Neutrophil (primary cell): ENCODE results near the gene TBRG1.

ENCODE experiments used
- H3K27ac ChIP-seq: fragments of 200-600 bp; sonication (generic); 2 replicates; pipeline ENCODE4 v1.5.1; 2016; ENCODE audit warnings: mild to moderate bottlenecking, moderate library complexity
- H3K27me3 ChIP-seq: fragments of 200-600 bp; sonication (generic); 2 replicates; pipeline ENCODE4 v1.6.0; 2016; ENCODE audit warnings: mild to moderate bottlenecking
- H3K36me3 ChIP-seq: fragments of 200-600 bp; sonication (generic); 2 replicates; pipeline ENCODE4 v1.5.1; 2017
- H3K4me1 ChIP-seq, 2 experiments: fragments of 200-600 bp in 1 of 2; sonication (generic) in 1 of 2; 1 replicate in 1 of 2; 2 replicates in 1 of 2; pipeline versions ENCODE4 v1.5.1 to v1.6.1; 2013 to 2016; ENCODE audit warnings: low read depth in 1 of 2, low read length in 1 of 2, mild to moderate bottlenecking in 1 of 2, moderate library complexity in 1 of 2; ENCODE audit not compliant: control insufficient read depth in 1 of 2, insufficient read depth in 1 of 2
- H3K4me3 ChIP-seq, 2 experiments: fragments of 200-600 bp in 1 of 2; sonication (generic) in 1 of 2; 1 replicate in 1 of 2; 2 replicates in 1 of 2; pipeline ENCODE4 v1.5.1; 2013 to 2016; ENCODE audit warnings: low read depth in 1 of 2, low read length in 1 of 2, mild to moderate bottlenecking in 1 of 2, moderate library complexity in 1 of 2
- H3K9me3 ChIP-seq: fragments of 200-600 bp; sonication (generic); 2 replicates; pipeline ENCODE4 v1.5.1; 2016
- TF ChIP-seq, protein P1 (sequence below): fragments of 200-600 bp; sonication (generic); IDR thresholded peaks from 2 replicates; pipeline ENCODE4 v1.5.1; 2016; ENCODE audit warnings: antibody characterized with exemption

The TBRG1 gene

DNA sequence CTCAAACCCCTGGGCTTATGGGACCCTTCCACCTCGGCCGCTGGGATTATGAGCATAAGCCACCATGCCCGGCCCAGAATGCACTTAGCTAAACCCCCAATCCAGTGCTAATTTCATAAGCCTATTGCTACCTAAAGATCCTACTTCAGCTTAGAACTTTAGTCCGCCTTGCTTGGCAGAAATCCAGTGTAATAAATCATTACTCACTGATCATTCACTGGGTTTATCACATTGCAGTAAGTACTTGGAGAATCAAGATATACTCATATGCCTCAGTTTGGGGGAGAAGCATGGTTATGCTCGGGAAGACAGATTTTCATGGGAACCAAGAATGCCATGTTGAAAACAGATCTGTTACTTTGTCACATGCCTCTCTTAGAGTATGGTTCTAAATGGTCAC is 3.8 kb upstream of the TBRG1 start:
- Histone ChIP-seq H3K9me3 (no peaks in the 10 kb centered on the region), H3K27ac (no peak overlapping the region), H3K4me1 (peaks cover 13% of the 10 kb centered on the region in 2 experiments), H3K27me3 (peaks cover 11% of the 10 kb centered on the region), H3K36me3 (no peaks in the 10 kb centered on the region), H3K4me3 (no peak overlapping the region)
- TF ChIP-seq, protein P1, sequence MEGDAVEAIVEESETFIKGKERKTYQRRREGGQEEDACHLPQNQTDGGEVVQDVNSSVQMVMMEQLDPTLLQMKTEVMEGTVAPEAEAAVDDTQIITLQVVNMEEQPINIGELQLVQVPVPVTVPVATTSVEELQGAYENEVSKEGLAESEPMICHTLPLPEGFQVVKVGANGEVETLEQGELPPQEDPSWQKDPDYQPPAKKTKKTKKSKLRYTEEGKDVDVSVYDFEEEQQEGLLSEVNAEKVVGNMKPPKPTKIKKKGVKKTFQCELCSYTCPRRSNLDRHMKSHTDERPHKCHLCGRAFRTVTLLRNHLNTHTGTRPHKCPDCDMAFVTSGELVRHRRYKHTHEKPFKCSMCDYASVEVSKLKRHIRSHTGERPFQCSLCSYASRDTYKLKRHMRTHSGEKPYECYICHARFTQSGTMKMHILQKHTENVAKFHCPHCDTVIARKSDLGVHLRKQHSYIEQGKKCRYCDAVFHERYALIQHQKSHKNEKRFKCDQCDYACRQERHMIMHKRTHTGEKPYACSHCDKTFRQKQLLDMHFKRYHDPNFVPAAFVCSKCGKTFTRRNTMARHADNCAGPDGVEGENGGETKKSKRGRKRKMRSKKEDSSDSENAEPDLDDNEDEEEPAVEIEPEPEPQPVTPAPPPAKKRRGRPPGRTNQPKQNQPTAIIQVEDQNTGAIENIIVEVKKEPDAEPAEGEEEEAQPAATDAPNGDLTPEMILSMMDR = no peak

DNA sequence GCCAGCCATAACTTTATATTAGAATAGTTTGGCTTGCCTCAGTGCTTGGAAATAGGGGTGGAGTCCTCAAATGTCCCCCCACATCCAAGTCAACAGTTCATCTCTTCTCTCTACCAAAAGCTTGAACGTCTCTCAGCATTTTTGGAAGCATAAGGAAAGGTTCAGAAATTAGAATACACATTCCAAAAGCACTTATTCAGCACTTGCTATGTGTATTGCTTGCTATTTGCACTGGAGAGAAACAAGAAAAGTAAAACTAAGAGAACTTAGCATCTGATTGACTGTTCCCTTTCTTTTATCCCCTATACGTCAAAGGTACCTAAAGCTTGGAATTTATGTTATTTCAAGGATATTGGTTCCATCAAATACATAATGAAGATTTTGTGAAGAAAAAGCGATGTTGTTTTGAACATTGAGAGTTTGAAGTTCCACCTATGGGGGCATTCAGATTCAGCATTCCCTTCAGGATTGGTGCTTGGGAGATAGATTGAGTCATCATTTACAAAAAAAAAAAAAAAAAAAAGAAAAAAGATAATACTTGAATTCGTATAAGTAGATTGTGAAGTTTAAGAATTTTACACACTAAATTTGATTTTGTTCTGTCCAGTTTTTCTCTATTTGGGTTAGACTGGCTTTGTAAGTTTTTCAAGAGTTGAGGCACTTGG is 1.3 kb downstream of the TBRG1 start:
- H3K27me3 ChIP-seq = peaks cover 11% of the 10 kb centered on the region
- peaks cover 41 to 43% of the 10 kb centered on the region in 2 experiments for H3K4me1 ChIP-seq
- TF ChIP-seq, protein P1 = no peak
- H3K4me3 ChIP-seq = peak overlapping the region; percentile 78 to 90
- H3K27ac ChIP-seq = peak overlapping the region; percentile 92
- peaks cover 20% of the 10 kb centered on the region for H3K36me3 ChIP-seq
- H3K9me3 ChIP-seq = no peaks in the 10 kb centered on the region

DNA sequence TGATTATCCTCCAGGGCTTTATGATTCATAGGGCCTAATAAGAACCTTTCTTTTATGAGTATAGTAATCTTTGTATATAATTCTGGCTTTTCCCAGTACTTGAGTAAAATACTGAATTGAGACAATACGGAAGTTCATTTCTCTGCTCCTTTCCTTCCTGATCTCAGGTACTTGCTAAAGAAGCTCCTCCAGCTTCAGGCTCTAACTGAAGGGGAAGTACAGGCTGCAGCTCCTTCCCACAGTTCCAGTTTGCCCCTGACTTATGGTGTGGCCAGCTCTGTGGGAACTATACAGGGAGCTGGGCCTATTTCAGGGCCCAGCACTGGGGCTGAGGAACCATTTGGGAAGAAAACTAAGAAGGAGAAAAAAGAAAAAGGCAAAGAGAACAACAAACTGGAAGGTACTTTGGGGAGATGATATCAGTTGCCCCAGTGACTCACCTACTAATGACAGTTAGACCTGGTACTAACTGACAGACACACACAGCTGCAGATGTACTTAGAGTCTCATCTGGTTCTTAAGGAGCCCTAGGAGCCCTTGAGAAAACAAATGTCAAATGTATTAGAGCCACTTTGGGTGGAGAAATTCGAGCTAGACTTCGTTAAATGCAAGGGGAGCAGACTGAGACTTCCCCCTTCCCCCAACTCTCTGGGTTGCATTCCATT is 3.0 kb downstream of the TBRG1 start:
- Histone ChIP-seq H3K36me3 (peaks cover 33% of the 10 kb centered on the region), H3K27me3 (peaks cover 6% of the 10 kb centered on the region), H3K4me3 (no peak overlapping the region), H3K27ac (peak overlapping the region; percentile 61), H3K9me3 (no peaks in the 10 kb centered on the region), H3K4me1 (peaks cover 41 to 43% of the 10 kb centered on the region in 2 experiments)
- TF ChIP-seq, protein P1 = no peak

DNA sequence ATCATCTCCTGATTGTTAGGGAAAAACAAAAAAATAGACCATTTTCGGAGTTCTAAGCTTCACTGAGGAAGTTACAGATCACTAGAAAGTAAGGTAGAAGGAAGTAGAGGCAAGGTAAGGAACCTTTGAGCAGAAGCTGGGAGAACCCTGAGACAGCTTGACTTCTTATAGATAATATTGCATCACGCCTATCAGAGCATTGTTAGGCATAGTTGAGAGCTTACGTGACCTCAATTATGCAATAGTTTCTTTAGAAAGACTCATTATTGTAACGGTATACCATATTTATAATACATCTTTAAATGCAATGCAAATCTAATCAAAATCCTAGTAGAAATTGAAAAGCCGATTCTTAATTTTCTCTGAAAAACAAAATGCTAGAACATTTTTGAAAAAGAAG is 4.9 kb downstream of the TBRG1 start:
- H3K4me3 ChIP-seq = no peak overlapping the region
- H3K4me1 ChIP-seq = peaks cover 35 to 38% of the 10 kb centered on the region in 2 experiments
- no peaks in the 10 kb centered on the region for H3K9me3 ChIP-seq
- TF ChIP-seq, protein P1 = no peak
- peak overlapping the region; percentile 46 for H3K27ac ChIP-seq
- H3K27me3 ChIP-seq = no peaks in the 10 kb centered on the region
- H3K36me3 ChIP-seq = peaks cover 52% of the 10 kb centered on the region

DNA sequence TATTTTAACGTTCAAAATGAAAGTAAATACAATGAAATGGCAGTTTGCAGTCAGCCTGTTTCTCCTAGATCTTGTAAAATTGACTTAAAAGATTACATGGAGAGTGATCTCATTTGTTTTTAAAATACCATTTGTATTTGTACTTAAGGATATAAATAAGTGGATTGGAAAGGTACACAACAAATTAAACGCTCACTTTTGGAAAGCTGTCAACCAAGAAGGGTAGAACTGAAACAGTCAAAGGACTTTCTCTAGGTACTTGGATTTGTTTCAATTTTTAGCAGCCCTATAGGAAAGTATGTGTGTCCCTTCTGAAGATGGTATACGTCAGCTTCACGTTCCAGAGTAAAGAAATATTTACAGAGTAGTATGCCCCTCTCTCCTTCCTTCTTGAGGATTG is 7.3 kb downstream of the TBRG1 start:
- Histone ChIP-seq H3K4me3 (no peak overlapping the region), H3K36me3 (peaks cover 74% of the 10 kb centered on the region), H3K27me3 (no peaks in the 10 kb centered on the region), H3K4me1 (peaks cover 18 to 20% of the 10 kb centered on the region in 2 experiments), H3K9me3 (no peaks in the 10 kb centered on the region), H3K27ac (no peak overlapping the region)
- TF ChIP-seq, protein P1 = no peak
